Stimulated activated CD4-positive, alpha-beta T cell treated with anti-CD3 and anti-CD28 coated beads, Interleukin-15, amount 100 ng/mL, for 24 hours (primary cell): ENCODE measurements around the gene CAMKMT.

Source experiments
- DNase-seq: peaks from one replicate; pipeline ENCODE4 v3.0.0-alpha.2; 2020

Gene CAMKMT

DNA sequence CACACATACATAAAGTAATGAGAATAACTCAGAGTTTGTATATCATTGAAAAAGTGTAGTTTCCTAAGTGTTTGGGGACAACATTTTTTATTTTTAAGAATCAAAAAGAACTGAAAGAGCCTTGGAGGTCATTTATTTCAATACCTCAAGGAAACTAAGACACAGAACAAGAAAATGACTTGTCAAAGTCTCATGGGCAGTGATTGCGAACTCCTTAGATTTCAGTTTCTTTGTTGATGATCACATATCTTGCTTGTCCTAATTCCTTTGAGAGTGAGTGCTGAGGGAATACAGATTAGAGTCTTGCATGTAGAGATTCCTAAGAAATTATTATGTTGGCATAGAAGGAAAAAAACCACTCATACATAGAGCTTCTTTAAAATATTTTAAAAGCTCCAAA is 243.8 kb downstream of the CAMKMT start:
- no peak for DNase-seq

DNA sequence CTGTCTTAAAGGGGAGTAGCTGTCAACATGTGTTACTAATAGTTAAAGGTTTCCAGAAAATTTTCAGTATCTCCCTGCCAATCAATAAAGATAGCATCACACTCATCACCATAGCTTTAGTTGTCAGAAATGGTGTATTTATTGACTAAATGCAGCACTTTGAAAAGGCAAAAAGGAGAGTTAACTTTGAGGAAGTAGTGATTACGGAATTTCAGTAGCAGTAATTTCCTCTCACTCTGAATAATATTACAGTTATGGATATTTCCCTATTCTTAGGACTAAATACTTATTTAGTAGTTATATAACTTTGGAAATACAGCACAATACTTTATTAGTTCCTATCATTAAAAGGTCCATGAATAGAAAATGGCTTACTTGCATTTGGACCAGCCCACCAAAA is 250.5 kb downstream of the CAMKMT start:
- DNase-seq: no peak

DNA sequence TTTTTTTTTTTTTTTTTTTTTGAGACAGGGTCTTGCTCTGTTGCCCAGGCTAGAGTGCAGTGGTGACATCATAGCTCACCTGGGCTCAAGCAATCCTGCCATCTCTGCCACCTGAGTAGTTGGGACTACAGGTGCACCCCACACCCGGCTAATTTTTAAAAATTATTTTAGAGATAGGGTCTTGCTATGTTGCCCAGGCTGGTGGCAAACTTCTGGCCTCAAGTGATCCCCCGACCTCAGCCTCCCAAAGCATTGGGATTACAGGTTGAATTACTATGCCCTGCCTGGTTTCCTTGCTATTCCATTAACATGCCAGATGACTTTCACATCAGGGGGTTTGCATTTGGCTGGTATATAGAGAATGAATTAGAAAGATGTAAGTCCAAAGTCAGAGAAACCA is 253.2 kb downstream of the CAMKMT start:
- DNase-seq: no peak

DNA sequence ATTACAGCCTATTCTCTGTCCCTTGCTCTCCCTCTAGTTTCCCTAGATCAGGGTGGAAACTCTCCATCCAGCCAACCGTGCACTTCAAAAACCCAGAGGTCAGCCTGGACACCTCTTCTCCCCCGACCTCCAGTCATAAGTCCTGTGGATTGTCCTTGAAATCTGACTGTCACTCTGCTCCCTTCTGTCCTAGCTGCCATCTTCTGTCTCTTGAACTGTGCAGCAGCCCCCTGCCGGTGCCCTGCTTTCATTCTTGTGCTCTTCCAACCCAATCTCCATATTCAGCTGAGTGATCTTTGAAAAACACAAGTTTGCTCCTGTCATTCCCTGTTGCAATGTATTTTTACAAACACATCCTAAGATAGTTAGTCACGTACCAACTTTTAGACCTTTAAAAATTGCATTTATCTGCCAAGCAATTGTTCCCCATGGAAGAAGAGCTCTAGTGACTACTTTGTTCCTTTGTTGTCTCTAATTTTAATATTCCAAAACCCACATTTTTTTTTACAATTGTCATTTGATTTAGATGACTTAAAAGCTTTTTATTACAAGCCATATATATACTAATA is 254.3 kb downstream of the CAMKMT start:
- DNase-seq: no peak

DNA sequence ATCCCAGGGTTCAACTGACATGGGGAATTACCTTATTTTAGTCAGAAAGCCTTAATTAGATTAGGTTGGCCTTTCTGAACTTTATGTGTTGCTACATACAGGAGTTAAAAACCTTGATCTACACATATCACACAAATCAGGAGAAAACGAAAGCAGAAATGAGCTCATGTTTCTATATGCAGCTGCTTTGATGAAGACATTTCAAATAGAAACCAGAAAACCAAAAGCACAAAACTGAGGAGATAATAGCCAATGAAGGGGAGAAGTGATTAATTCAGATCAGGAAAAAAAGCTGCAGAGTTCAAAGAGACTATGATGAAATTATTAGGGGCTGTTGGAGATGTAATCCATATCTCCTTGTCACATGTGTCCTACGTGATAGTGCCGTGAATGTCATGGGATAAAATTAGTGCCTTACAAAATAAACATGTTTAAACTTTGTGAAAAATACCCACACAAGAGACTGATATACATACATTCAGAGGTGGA is 255.0 kb downstream of the CAMKMT start:
- peak; percentile 4 for DNase-seq

DNA sequence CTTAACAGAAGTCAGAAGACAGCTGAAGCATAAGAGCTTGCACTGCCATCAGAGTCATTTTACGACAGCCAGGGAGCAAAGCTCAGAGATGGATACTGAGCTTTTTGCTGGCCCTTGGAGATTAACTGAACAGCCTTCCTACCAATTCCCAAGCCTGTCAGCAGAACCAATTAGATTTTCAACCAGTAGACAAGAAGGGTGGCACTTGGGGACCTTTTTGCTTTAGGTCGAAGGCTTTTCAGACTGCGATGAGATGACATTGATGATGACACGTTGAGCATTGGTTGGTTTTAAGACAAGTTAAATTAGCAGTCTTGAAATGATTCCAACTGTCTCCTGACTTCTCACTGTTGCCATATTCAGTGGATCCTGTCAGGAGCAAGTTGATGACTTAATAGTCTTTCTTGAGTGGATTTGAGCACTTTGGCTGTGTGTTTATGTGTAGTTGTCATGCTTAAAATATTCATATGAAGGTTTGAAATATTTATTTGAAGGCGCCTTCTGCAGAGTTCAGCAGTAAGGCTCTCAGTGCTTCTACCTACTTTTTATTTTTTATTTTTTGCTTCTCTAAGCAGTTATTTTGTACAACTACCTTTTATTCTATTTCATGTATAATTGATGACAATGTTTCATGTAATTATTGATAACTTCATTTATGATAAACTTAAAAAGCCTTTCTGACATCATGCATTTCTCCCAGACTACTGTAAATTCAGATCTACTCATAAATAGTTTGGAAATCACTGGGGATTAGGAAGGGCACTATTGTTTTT is 256.7 kb downstream of the CAMKMT start:
- no peak for DNase-seq

DNA sequence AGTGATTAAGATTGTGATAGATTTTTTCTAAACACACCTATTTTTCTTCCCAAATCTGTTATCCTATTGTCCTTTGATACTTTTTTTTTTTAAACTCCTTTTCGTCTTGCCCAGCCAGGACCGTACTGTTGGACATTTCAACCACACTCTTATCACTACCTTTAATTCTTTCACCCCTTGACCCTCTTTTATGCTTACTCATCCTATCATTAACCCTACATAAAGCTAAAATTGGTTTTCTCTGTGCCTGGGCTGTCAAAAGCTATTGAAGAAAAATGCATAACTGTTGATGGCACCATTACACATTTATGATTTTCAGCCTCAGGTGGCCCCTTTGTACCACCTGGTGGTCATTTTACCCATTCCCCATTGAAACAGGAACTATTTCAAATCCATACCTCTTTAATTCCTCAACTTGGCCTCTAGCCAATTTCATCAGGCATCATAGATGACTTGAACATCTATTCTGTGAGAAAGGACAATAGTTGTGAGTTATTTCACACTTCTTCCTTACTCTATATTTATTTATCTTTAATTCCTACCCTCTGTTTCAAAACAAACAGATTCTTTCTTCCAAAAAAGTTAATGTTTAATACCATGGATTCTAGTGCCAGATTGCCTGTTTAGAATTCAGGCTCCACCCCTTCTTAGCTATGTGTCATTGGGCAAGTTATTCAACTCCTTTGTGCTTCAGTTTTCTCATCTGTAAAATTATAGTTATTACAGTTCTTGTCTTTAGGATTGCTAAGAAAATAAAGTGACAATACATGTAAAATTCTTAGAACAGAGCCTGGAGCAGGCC is 258.6 kb downstream of the CAMKMT start:
- no peak for DNase-seq

DNA sequence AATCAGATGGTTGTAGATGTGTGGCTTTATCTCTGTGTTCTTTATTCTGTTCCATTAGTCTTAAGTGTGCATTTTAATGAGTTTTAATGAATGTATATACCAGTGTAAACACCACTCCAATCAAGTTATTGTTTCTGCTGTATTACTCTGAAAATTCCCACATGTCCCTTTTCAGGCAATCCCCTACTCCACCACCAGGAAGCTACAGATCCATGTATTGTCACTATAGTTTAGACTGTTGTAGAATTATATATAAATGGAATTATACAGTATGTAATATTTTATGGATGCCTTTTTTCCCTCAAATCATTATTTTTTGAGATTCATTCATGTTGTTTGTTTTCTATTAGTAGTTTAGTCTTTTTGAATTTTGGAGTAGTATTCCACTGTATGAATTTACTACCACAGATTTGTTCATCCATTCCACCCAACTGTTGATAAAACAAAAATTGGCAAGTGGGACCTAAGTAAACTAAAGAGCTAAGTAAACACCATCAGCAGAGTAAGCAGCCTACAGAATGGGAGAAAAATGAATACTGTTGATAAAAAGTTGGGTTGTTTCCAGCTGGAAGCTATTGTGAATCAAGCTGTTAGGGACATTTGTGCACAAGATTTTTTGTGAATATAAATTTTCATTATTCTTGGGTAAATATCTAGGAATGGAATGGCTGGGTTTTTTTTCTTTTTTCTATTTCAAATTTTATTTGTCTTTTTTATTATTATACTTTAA is 262.0 kb downstream of the CAMKMT start:
- no peak for DNase-seq

DNA sequence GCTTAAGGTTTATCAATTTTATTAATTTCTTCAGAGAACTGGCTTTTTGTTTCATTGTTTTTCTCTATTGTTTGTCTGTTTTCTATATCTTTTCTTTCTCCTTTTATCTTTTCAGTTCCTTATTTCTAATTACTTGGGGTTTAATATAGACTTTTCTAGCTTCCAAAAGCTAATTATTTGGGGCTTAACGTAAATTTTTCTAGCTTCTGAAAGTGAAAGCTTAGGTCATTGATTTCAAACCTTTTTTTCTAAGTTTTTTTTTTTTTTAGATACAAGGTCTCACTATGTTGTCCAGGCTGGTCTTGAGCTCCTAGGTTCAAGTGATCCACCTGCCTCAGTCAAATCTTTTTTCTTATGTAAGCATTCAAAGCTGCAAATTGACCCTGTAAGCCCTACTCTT is 266.6 kb downstream of the CAMKMT start:
- DNase-seq: no peak

DNA sequence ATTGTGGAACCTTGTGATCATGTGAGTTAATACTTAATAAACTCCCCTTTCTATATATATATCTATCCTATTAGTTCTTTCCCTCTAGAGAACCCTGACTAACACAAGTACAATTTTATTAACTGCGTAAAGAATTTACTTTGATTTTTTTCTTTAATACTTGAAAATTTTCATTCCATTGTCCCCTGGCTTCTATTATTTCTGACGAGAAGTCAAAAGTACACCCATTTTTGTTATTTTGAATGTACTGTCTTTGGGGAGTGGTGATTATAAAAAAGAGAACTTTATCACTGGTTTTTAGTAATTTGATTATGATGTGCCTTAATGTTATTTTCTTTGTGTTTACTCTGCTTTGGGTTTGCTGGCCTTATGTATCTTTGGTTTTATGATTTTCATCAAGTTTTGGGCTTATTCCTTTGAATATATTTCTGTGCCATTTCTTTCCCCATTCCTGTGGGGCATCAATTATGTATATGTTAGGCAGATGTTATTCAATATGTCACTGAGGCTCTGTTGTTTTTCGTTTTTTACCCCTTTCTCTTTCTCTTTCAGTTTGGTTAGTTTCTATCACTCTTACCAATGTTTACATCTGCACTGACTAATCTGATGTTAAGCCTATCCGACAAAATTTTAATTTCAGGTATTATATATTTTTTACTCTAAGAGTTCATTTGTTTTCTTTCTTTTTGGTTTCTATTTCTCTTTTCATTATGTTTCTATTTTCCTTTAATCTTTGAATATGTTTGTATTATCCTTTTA is 271.4 kb downstream of the CAMKMT start:
- DNase-seq: no peak

DNA sequence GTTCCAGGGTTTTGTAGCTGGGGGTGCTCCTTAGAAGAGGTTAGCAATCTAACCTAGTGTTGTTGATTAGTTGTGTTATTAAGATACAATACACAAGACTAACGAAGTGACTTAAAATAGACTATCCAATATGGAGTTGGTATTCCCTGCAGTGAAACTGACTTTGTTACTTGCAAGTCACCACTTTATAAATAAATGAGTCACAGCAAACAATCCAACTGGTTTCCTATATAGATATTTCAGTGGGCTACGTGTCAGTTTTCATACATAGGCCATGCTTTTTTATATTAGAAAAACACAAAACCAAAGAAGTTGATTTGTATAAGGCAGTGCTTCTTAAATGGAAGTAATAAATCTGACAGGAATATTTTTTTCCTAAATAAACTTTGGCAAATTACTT is 274.0 kb downstream of the CAMKMT start:
- no peak for DNase-seq

DNA sequence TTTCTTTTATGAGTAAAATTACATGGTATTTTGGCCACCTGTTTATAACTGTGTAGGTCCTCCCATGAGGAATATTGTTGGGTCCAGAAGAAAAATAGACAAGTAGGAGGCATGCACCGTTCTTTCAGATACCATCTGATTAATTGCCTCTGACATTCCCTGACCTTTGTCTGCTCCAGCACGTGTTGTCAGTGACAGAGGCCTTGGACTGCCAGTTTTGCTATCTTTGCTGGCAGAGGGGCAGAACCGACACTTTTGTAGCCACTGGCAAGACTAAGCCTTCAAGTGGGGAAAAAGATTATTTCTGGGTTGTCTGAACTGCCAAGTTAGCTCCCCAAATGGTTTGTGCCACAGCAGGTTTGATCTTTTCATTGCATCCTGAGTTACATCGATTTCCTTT is 276.9 kb downstream of the CAMKMT start:
- no peak for DNase-seq

DNA sequence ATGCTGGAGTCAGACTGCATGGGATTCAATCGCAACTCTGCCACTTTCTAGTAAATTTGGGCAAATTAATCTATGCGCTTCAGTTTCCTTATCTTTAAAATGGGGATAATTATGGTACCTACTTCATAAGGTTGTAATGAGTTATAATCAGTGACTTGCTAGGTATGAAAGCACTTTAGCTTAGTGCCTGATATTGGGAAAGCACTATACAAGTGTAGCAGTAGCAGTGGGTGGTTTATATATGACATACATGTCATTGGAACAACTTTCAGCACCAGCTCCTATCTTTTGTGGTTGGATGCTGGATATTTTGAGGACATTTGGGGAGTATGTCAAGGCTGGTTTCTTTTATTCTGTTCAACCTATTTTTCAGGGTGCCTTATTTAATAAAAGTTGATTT is 277.7 kb downstream of the CAMKMT start:
- DNase-seq: no peak

DNA sequence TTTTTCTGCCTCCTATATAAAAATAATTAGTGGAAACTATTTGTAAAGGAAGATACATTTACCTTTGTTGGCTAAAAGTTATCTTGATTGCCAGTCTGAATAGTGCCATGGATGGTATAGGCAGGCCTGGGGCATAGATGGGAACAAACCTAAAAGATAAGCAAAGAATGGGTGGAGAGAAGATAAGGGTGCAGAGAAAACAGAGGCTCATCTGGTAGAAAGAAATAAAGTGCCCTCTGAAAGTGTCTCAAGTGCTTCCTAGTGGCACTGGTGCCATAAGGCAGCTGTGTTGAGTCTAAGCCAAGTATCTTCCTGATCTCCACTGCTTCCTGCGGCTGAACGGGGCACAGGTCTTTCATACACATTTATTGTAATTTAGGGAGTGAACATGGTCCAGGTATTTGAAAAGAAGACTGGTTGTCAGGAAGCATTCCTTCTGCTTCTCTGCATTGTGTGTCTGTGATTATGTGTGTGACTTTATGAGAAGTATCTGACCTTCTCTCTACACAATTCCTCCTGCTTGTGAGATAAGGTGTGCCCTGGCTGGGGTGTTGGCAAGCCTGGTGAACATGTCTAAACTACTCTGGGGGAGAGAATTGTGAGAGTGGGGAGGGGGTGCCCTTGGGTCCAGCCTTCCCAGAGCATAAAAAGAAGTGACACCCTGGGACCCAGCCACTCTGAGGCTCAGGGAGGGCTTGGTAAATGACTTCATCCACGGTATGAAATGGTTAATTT is 280.5 kb downstream of the CAMKMT start:
- no peak for DNase-seq

DNA sequence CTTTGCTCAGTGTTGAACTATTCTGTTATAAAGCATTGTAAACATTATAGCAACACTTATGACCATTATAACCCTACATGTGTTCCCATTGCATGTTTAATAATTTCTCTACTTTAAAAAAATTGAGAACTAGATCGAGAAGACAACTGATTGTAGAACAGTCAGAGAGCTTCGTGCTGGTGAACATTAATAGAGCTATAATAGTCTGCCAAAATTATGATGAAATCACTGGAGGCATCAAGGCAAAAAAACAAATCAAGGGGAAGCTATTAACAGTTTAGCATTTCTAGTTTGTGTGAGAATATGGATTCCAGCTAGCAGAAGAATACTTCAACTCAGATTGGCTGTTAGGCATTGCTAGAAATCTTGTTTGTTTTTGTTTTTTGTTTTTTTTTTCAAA is 284.2 kb downstream of the CAMKMT start:
- no peak for DNase-seq

DNA sequence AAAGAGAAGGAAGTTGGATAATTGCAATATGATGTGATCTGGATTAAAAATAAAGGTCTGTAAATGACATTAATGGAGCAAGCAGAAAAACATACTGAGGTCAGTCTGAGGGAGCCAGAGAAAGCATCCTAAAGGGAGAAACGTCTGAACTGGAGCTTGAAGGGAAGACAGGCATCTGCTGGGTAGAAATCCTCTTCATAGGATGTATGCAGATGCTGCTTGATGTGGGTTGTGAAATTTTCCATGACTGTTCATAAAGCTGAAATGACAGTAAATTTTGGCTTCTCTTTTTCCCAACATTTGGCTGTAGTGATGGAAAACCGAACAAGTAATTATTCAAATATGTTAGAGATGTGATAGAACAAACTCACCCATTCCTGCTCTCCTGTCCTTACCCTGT is 287.6 kb downstream of the CAMKMT start:
- no peak for DNase-seq

DNA sequence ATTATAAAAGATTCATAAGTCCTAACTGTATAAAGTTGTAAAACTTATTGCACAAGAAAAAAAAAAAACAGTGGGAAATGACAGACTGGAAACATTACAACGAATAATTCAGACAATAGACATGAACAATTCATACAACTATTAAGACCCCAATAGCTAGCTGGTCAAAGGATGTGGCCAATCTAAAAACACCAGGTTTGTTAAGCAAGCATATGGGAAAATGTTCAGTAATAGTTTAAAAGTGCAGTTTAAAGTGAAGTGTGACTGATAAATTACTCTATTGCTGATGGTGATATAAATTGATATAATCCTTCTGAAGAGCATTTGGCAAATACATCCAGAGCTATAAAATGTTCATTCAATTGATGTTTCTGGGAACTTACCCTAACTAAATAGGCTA is 289.0 kb downstream of the CAMKMT start:
- DNase-seq: no peak

DNA sequence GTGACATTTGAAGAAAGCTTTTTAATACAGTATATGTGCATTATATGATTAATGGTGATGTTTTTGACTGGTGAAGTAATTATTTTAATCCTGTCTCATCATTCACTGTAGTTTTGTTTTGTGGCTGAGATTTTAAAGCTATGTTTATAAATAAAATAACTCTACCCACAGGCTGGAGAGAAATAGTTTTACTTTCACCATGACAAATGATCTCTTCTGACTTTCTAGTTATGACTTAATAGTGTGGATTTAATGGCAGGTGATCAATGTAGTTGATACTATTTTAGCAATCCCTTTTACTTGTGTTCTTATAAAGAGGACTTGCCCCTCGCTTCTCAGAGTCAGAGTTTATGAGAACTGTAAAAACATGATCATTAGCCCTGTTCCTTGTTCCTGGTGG is 290.2 kb downstream of the CAMKMT start:
- no peak for DNase-seq

DNA sequence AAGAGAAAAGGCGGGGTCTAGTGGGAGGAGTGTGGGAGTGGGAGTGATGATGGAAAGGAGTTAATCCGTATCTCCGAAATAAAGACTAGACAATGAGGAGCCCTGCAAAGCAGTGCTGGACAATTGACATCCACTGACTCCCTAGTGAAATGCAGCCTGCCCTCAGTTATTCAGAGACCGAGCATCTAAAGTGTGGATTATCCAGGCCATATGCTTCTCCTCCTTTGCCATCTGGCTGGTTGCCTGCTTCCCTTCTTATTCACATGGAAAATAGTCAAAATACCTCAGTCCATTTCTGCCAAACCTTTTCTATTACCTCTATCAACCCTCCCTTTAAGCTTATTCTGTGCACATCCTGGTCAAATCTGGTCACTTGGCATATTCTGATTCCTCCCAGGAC is 291.0 kb downstream of the CAMKMT start:
- DNase-seq: no peak

DNA sequence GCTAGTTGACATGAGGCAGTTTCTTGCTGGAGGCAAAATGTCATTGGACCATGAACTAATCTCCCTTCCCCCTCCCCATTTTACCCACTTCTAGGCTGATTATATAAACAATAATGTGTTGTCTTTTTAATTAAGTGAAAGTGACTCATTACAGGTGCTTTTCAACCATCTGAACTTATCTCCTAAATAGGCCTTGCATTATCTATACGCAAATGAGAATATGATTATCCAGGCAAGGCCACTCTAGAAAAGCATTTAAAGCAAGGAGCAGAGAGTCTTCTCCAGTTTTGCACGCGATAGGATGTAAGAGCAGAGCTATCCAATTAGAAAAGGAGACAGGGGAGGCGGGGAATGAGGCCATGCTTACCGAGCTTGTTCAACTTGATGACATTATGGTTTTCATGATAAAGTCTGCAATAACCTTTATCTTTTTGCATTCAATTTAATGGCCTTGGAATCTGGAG is 293.7 kb downstream of the CAMKMT start:
- DNase-seq: no peak

DNA sequence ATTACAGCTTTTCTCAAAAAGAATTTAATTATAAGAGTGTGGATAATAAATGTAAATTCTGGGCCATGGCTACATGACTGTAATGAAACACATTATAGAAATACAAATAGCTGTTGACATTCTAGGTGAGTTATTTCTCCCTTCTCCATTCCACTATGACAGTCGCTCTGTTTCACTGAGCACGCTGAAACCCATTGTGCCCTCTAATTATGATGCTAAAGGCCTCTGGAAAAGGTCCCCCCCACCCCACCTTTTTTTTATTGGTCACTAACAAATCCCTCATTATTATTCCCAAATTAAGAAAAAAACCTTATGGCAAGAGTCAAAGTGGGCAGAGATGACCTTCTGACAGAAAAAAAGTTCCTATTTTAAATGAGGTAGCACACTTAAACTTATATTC is 294.7 kb downstream of the CAMKMT start:
- no peak for DNase-seq
